HEK293T (cell line): ENCODE measurements around the gene NDUFAF5.

Experiments used
- CTCF ChIA-PET: fragments of 350-600 bp; formaldehyde crosslinking; extraction: SDS; loops from one replicate; lab custom pipeline; 2021; ENCODE audit warnings: antibody characterized with exemption, inconsistent platforms; lab: Yijun Ruan, JAX
- POLR2A ChIA-PET: fragments of 350-600 bp; formaldehyde crosslinking; extraction: SDS; loops from one replicate; lab custom pipeline; 2020; ENCODE audit warnings: antibody characterized with exemption, inconsistent platforms; lab: Yijun Ruan, JAX
- DNase-seq: peaks from one replicate; pipeline ENCODE4 v3.0.0; 2012; ENCODE audit warnings: mixed read lengths; ENCODE audit errors: extremely low spot score
- ARNT ChIP-seq: fragments of 450-650 bp; IDR thresholded peaks from 2 replicates; pipeline ENCODE4 v1.6.1; 2017; ENCODE audit warnings: mild to moderate bottlenecking
- BHLHE40 ChIP-seq: fragments of 450-650 bp; IDR thresholded peaks from 2 replicates; pipeline ENCODE4 v1.6.1; 2016; ENCODE audit warnings: mild to moderate bottlenecking, moderate library complexity, borderline replicate concordance
- CTBP1 ChIP-seq: fragments of 450-650 bp; IDR thresholded peaks from 2 replicates; pipeline ENCODE4 v1.6.1; 2016; ENCODE audit warnings: borderline replicate concordance
- ELF4 ChIP-seq: fragments of 450-650 bp; IDR thresholded peaks from 2 replicates; pipeline ENCODE4 v1.6.1; 2017; ENCODE audit warnings: antibody characterized with exemption
- FOXA1 ChIP-seq: fragments of 450-650 bp; IDR thresholded peaks from 2 replicates; pipeline ENCODE4 v1.6.1; 2016; ENCODE audit warnings: mild to moderate bottlenecking
- FOXK2 ChIP-seq: fragments of 450-650 bp; IDR thresholded peaks from 2 replicates; pipeline ENCODE4 v1.6.1; 2016; ENCODE audit warnings: mild to moderate bottlenecking
- FOXM1 ChIP-seq: fragments of 450-650 bp; IDR thresholded peaks from 2 replicates; pipeline ENCODE4 v1.6.1; 2017; ENCODE audit warnings: mild to moderate bottlenecking, borderline replicate concordance
- HDGF ChIP-seq: fragments of 450-650 bp; IDR thresholded peaks from 2 replicates; pipeline ENCODE4 v1.6.1; 2017; ENCODE audit warnings: antibody characterized with exemption, borderline replicate concordance
- L3MBTL2 ChIP-seq: fragments of 450-650 bp; conservative IDR thresholded peaks from 2 replicates; pipeline ENCODE4 v1.6.1; 2016; ENCODE audit warnings: mild to moderate bottlenecking
- LEF1 ChIP-seq: fragments of 450-650 bp; IDR thresholded peaks from 2 replicates; pipeline ENCODE4 v1.6.1; 2017; ENCODE audit warnings: mild to moderate bottlenecking, borderline replicate concordance
- NFRKB ChIP-seq: fragments of 450-650 bp; IDR thresholded peaks from 2 replicates; pipeline ENCODE4 v1.6.1; 2016; ENCODE audit warnings: mild to moderate bottlenecking, moderate library complexity
- SP1 ChIP-seq: fragments of 450-650 bp; IDR thresholded peaks from 2 replicates; pipeline ENCODE4 v1.6.1; 2017
- SUZ12 ChIP-seq: fragments of 450-650 bp; IDR thresholded peaks from 2 replicates; pipeline ENCODE4 v1.6.1; 2016; ENCODE audit warnings: mild to moderate bottlenecking
- TARDBP ChIP-seq: fragments of 450-650 bp; IDR thresholded peaks from 2 replicates; pipeline ENCODE4 v1.6.1; 2016
- ZNF384 ChIP-seq: fragments of 450-650 bp; IDR thresholded peaks from 2 replicates; pipeline ENCODE4 v1.6.1; 2016
- TF ChIP-seq, protein P1 (sequence below): fragments of 450-650 bp; IDR thresholded peaks from 2 replicates; pipeline ENCODE4 v1.6.1; 2016

The NDUFAF5 gene

GRCh38 chr20:13824459-13824858, 39.6 kb downstream of the NDUFAF5 start:
- ChIA-PET CTCF (no interaction called here), POLR2A (no interaction called here)
- TF ChIP-seq HDGF, result no peak
- no peak for TF ChIP-seq ARNT
- TF ChIP-seq FOXM1, result no peak
- TF ChIP-seq CTBP1, result no peak
- no peak for TF ChIP-seq SUZ12
- TF ChIP-seq, protein P1, sequence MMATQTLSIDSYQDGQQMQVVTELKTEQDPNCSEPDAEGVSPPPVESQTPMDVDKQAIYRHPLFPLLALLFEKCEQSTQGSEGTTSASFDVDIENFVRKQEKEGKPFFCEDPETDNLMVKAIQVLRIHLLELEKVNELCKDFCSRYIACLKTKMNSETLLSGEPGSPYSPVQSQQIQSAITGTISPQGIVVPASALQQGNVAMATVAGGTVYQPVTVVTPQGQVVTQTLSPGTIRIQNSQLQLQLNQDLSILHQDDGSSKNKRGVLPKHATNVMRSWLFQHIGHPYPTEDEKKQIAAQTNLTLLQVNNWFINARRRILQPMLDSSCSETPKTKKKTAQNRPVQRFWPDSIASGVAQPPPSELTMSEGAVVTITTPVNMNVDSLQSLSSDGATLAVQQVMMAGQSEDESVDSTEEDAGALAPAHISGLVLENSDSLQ, result no peak
- no peak for TF ChIP-seq ELF4
- TF ChIP-seq FOXK2, result no peak
- no peak for TF ChIP-seq SP1
- no peak for DNase-seq

GRCh38 chr20:13825465-13825864, 40.6 kb downstream of the NDUFAF5 start:
- CTCF ChIA-PET, result interaction anchor here (0.6 kb wide), 1 partner anchor 36 kb away, joined by 3 read pairs; no protein-coding TSS in a partner anchor
- POLR2A ChIA-PET, result no interaction called here
- TF ChIP-seq FOXM1 (no peak), ELF4 (no peak), FOXA1 (no peak)
- DNase-seq, result no peak

GRCh38 chr20:13831476-13831875, 46.6 kb downstream of the NDUFAF5 start:
- POLR2A ChIA-PET, result no interaction called here
- no peak for DNase-seq
- CTCF ChIA-PET, result interaction anchor here (0.8 kb wide), 1 partner anchor 13 kb away, joined by 3 read pairs; no protein-coding TSS in a partner anchor
- no peak for TF ChIP-seq FOXK2
- TF ChIP-seq FOXM1, result no peak
- no peak for TF ChIP-seq L3MBTL2
- no peak for TF ChIP-seq LEF1
- no peak for TF ChIP-seq ARNT
- TF ChIP-seq ELF4, result no peak
- no peak for TF ChIP-seq ZNF384
- TF ChIP-seq FOXA1, result no peak

DNA sequence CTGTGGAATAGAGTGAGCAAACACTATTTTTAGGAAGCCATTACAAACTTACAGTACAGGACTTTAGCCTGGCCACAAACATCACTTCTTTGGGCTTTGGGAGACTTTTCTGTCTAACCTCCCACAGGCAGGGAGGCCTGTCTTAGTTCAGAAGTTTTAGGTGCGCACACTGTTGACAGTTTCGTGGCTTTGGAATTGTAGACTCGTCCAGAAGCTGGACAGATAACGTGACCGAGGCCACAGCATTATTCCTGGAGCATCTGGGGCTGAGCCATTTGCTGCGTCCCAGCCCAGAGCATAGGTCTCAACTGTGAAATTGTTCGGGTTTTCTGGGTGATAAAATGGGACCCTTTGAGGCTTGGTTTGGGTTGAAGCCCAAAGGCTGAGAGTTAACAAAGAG, 53.8 kb downstream of the NDUFAF5 start:
- DNase-seq, result no peak
- ChIA-PET CTCF (no interaction called here), POLR2A (no interaction called here)
- TF ChIP-seq CTBP1, result no peak
- TF ChIP-seq L3MBTL2, result no peak
- TF ChIP-seq ELF4, result no peak
- TF ChIP-seq, protein P1, result no peak
- no peak for TF ChIP-seq TARDBP
- TF ChIP-seq FOXM1, result no peak
- no peak for TF ChIP-seq ZNF384
- no peak for TF ChIP-seq BHLHE40

DNA sequence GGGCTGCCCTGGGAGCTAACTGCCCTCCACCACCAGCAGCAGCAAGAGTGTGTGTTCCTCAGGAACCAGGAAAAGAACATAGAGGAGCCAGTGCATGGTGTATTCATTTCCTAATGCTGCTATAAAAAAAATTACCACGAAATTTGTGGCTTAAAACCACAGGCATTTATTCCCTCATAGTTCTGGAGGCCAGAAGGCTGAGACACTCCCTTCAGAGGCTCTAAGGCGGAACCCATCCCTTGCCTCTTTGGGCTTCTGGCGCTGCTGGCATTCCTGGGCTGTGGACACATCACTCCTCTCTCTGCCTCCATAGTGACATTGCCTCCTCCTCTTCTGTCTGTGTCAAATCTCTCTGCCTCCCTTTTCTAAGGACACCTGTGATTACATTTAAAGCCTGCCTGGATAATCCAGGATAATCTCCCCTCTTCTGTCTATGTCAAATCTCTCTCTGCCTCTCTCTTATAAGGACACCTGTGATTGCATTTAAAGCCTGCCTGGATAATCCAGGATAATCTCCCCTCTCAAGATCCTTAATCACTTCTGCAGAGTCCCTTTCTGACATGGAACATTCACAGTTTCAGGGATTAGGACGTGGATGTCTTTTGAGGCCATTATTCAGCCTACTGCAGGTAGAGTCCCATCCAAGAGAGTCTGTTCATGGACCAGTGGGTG, 54.7 kb downstream of the NDUFAF5 start:
- TF ChIP-seq HDGF (no peak), TARDBP (no peak), SUZ12 (no peak), ARNT (no peak), FOXM1 (no peak), SP1 (no peak), L3MBTL2 (no peak), LEF1 (no peak), FOXA1 (no peak), NFRKB (no peak), ZNF384 (no peak), BHLHE40 (no peak), FOXK2 (no peak), CTBP1 (no peak), ELF4 (no peak)
- TF ChIP-seq, protein P1, result no peak
- ChIA-PET CTCF (interaction anchor here (0.6 kb wide), 1 partner anchor 28 kb away, joined by 3 read pairs; no protein-coding TSS in a partner anchor), POLR2A (no interaction called here)
- no peak for DNase-seq

- DNase-seq, result no peak
- CTCF ChIA-PET, result no interaction called here
- no peak for TF ChIP-seq BHLHE40
- TF ChIP-seq L3MBTL2, result no peak
- TF ChIP-seq ARNT, result no peak
- no peak for TF ChIP-seq ELF4
- no peak for TF ChIP-seq SP1
- TF ChIP-seq NFRKB, result no peak
- no peak for TF ChIP-seq ZNF384
- no peak for TF ChIP-seq TARDBP
- TF ChIP-seq FOXA1, result no peak
- no peak for TF ChIP-seq FOXM1
- TF ChIP-seq CTBP1, result no peak
- TF ChIP-seq, protein P1, result no peak
- no peak for TF ChIP-seq FOXK2
- no peak for TF ChIP-seq LEF1
- no peak for TF ChIP-seq HDGF
- TF ChIP-seq SUZ12, result no peak
- POLR2A ChIA-PET, result no interaction called here
Observed at GRCh38 chr20:13840093-13840465, 55.3 kb downstream of the NDUFAF5 start.
